GM19099 (cell line): ENCODE measurements around the gene LUC7L3.

Experiments used
- POLR2A ChIP-seq: IDR thresholded peaks from 3 replicates; pipeline ENCODE4 v1.6.1; 2011; ENCODE audit warnings: low read depth; ENCODE audit not compliant: insufficient read length; ENCODE audit errors: extremely low read depth

Gene LUC7L3

GRCh38 chr17:50763716-50764475 lies 44.5 kb downstream of the LUC7L3 start:
- no peak for TF ChIP-seq POLR2A

GRCh38 chr17:50764734-50765149 lies 45.3 kb downstream of the LUC7L3 start:
- no peak for TF ChIP-seq POLR2A

- no peak for TF ChIP-seq POLR2A
These were observed 46.2 kb downstream of the LUC7L3 start for GRCh38 chr17:50765454-50766221.

- no peak for TF ChIP-seq POLR2A
These were observed 47.0 kb downstream of the LUC7L3 start for GRCh38 chr17:50766222-50767023.

GRCh38 chr17:50767030-50767429 lies 47.6 kb downstream of the LUC7L3 start:
- TF ChIP-seq POLR2A, result no peak

- no peak for TF ChIP-seq POLR2A
These were observed 48.0 kb downstream of the LUC7L3 start, which contains the start of gene ANKRD40CL for GRCh38 chr17:50767446-50767845. Gene ANKRD40CL (minus strand): TSS chr17:50767518. CDS start chr17:50766913, 605 bp downstream.

GRCh38 chr17:50768346-50768761 lies 49.0 kb downstream of the LUC7L3 start:
- no peak for TF ChIP-seq POLR2A

- no peak for TF ChIP-seq POLR2A
These were observed 50.5 kb downstream of the LUC7L3 start for GRCh38 chr17:50769884-50770283.

GRCh38 chr17:50770346-50770745 lies 50.9 kb downstream of the LUC7L3 start:
- TF ChIP-seq POLR2A, result no peak

- no peak for TF ChIP-seq POLR2A
These were observed 52.8 kb downstream of the LUC7L3 start for GRCh38 chr17:50771991-50772785.

GRCh38 chr17:50774225-50774803 lies 54.9 kb downstream of the LUC7L3 start:
- TF ChIP-seq POLR2A, result no peak

- no peak for TF ChIP-seq POLR2A
These were observed 56.5 kb downstream of the LUC7L3 start for GRCh38 chr17:50775926-50776325.

- no peak for TF ChIP-seq POLR2A
These were observed 59.1 kb downstream of the LUC7L3 start for GRCh38 chr17:50778471-50778870.

GRCh38 chr17:50778988-50779387 lies 59.6 kb downstream of the LUC7L3 start:
- TF ChIP-seq POLR2A, result no peak
